Central memory CD4-positive, alpha-beta T cell (primary cell): ENCODE measurements around the gene SDCCAG8.

ENCODE experiments used
- DNase-seq: peaks from one replicate; pipeline ENCODE4 v3.0.0; 2022

SDCCAG8 gene

GRCh38 chr1:243510928-243511327 lies 255.1 kb downstream of the SDCCAG8 start:
- no peak for DNase-seq

DNA sequence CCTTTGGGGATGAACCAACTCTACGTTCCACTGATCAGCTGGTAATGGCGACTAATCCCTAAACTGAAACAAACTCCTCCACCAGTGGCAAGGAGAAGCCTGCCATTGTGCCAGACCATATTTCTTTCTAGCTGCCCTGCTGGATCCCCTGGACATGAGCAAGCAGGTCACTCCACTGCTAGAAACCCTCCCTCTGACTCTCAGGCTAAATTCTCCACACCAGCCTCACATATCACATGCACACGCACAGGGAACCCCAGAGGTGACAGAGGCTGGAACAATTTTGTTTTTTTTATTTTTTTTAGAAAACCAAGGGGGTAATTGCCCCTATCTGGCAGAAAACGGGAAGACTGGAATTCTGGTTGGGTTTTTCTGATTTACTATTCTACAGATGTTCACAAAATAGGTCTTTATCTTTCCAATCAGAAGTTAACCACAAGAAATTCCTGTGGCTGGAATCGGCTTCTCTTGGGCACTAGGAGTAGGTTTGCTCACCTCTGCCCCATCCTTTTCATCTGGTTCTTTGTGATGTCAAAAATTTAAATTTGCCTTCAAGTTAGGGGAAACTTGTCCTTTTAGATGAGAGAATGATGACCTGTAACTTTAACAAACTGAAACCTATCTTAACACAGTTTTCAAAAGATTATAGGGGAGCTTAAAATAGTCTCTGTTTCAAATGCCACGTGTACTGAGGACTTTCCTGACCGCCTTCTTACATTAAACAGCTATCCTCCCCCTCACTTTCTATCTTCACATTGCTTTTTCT lies 258.1 kb downstream of the SDCCAG8 start:
- no peak for DNase-seq

- no peak for DNase-seq
Observed at GRCh38 chr1:243514927-243515326, 259.1 kb downstream of the SDCCAG8 start.

- no peak for DNase-seq
Observed at GRCh38 chr1:243520831-243521230, 265.0 kb downstream of the SDCCAG8 start.

GRCh38 chr1:243523766-243524165 lies 267.9 kb downstream of the SDCCAG8 start:
- no peak for DNase-seq

GRCh38 chr1:243525085-243525487 lies 269.2 kb downstream of the SDCCAG8 start:
- DNase-seq, result no peak

DNA sequence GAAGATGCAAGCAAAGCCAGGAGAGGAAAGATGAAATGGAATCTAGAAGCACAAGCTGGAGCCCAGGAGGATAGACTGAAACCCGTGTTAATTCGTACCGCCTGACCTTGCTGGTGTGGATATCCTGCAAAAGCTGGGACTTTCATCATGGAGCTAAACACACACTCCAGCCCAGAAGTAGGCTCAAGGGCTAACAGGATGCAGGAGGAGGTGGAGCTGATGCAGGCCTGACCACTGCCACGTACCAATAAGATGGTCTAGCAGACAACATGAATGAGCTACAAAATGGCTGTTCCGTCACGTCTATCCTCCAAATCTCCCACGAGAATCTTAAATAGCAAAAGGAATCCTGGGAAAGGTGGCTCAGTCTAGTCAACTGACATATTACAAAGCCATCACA lies 270.3 kb downstream of the SDCCAG8 start:
- DNase-seq, result no peak

GRCh38 chr1:243528459-243529121 lies 272.7 kb downstream of the SDCCAG8 start:
- no peak for DNase-seq

GRCh38 chr1:243529512-243529911 lies 273.7 kb downstream of the SDCCAG8 start:
- DNase-seq, result no peak

DNA sequence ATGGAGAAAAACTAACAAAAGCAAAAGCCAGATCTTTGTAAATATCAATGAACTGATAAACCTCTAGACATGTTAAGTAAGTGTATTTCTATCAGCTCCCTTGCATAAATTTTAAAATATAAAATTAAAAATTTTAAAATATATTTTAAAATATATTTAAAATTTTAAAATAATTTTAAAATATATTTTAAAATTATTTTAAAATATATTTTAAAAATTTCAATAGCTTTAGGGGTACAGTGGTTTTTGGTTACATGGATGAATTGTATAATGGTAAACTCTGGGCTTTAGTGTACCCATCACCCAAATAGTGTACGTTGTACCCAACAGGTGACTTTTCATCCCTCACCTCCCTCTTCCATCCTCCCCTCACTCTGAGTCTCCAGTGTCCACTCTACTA lies 279.2 kb downstream of the SDCCAG8 start:
- no peak for DNase-seq

DNA sequence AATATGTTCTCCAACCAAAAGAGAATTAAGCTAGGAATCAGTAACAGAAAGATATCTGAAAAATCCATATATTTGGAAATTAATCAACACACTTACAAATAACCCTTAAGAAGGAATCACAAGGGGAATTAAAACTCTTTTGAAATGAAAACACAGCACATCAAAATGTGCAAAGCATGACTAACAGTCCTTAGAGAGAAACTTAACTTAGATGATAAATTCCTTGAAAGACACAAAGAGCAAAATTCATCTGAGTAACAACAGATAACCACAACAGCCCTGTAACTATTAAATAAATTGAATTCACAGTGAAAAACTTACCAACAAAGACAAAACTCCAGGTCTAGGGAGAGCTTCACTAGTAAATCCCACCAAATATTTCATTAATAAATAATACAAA lies 283.8 kb downstream of the SDCCAG8 start:
- DNase-seq, result no peak

DNA sequence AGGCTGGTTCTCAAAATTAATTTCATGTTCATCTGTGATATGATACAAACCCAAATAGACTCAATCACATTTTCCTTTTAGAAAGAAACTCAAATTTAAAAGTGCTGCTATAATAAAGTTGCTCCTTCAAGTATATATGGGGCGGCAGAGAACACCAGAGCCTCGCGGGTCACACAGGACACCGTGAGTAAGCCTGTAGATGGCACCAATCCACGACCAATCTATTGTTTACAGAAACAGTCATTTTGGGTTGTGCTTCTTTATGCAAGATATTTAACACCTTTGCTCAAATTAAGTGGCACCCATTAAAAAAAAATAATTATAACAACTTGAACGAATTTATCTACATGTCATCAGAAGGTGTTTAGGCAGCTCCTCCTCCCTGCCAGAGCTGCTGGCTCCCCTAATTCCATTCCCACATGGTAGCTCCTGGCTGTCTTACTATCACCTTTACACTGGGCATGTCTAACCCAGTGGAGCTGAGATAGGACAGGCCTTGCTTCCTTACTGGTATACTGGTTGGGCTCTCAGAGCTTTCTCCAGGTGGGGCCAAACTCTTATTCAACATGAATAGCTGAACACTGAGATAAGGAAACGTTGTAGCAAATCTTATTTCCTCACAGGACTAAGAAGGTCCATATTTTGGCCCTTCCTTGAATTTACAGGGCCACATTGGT lies 287.0 kb downstream of the SDCCAG8 start:
- DNase-seq, result no peak

- DNase-seq, result no peak
Observed at GRCh38 chr1:243543501-243543900, 287.7 kb downstream of the SDCCAG8 start.

- DNase-seq, result no peak
Observed at GRCh38 chr1:243546457-243546856, 290.6 kb downstream of the SDCCAG8 start.

GRCh38 chr1:243547891-243548290 lies 292.1 kb downstream of the SDCCAG8 start:
- DNase-seq, result no peak

DNA sequence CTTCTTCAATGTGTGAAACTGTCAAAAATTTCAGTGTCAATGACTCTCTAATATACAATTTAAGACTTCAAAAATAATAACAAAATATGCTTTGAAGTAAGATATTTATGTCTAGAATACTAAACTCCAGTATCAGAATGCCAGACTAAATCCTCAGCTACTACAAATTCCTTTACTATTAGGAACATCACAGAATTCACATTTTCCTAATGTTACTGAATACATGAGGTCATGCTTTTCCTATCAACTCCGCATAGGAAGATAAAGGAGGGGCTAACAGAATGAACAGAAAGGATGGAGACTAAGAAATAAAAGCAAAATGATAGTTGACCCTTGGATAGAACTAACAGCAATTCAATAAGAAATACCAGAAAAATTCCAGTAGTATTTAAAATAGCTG lies 292.7 kb downstream of the SDCCAG8 start:
- no peak for DNase-seq

DNA sequence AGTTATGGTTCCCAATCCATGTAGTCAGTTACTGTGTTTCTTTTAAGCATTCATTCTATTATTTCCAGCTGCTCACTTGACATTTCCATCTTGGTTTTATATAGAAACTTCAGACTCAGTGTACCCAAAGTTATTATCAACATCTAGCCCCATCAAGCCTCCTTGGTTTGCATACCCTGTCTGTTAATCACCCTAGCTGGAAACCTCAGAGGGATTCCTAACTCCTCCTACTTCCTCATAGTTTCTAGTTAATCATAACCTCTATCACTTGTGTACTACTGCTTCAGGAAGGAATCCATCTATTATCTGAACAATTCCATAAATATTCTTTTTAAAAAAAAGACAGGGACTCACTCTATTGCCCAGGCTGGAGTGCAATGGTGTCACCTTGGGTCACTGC lies 293.3 kb downstream of the SDCCAG8 start:
- no peak for DNase-seq
